Erythroblast (primary cell): ENCODE data around the gene FRMD3.

Experiments
- GATA1 ChIP-seq: IDR thresholded peaks from 2 replicates; pipeline ENCODE4 v1.6.1; 2011; ENCODE audit warnings: low read depth, mild to moderate bottlenecking, control low read depth, low read length, moderate library complexity
- POLR2A ChIP-seq: IDR thresholded peaks from 2 replicates; pipeline ENCODE4 v1.6.1; 2011; ENCODE audit warnings: mild to moderate bottlenecking, low read length

GRCh38 chr9:83290692-83291091 is 247.5 kb downstream of the FRMD3 start:
- no peak for TF ChIP-seq GATA1
- TF ChIP-seq POLR2A: no peak
